SK-N-SH treated with all-trans-retinoic acid at 6 μM for 48 hours (cell line): ENCODE measurements around the gene ARID2.

ENCODE experiments used
- ARNTL ChIP-seq: fragments of 450-650 bp; formaldehyde crosslinking; IDR thresholded peaks from 2 replicates; pipeline ENCODE4 v1.5.0; 2020; ENCODE audit warnings: low read depth, mild to moderate bottlenecking, moderate library complexity, borderline replicate concordance
- ESRRG ChIP-seq: fragments of 250-450 bp; sonication (Bioruptor Pico); IDR thresholded peaks from 2 replicates; pipeline ENCODE4 v1.6.1; 2021; ENCODE audit warnings: mild to moderate bottlenecking

DNA sequence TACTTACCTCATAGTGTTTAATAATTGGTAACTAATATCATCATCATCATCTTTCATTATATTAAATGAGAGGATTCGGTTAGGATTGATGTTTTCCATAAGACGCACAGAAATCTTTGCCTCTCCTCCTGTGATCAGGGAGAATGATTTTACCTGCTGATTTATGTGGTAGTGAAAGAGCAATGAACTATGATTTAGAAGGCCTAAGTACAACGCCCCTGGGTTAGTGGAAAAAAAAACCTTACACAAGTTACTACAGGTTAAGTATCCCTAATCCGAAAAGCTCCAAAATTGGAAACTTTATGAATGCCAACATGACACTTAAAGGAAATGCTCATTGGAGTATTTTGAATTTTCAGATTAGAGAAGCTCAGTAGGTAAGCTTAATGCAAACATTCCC, 55.8 kb downstream of the ARID2 start:
- TF ChIP-seq ARNTL (CRISPR knock-in tag) (no peak), ESRRG (CRISPR knock-in tag) (no peak)
